GM21381 (cell line): Measurements from ENCODE around the gene TCAP.
"Not testable (repeated sequence)": the region's sequence is repeated elsewhere in the genome, so short reads cannot be mapped to it uniquely, and the experiment has no call there.

Experiments used
- ATAC-seq: cut with Tn5 transposase; IDR thresholded peaks from one replicate; pipeline ENCODE4 v1.9.1; 2021; ENCODE audit warnings: mild to moderate bottlenecking, moderate library complexity; ENCODE audit not compliant: unreplicated experiment

Gene TCAP

DNA sequence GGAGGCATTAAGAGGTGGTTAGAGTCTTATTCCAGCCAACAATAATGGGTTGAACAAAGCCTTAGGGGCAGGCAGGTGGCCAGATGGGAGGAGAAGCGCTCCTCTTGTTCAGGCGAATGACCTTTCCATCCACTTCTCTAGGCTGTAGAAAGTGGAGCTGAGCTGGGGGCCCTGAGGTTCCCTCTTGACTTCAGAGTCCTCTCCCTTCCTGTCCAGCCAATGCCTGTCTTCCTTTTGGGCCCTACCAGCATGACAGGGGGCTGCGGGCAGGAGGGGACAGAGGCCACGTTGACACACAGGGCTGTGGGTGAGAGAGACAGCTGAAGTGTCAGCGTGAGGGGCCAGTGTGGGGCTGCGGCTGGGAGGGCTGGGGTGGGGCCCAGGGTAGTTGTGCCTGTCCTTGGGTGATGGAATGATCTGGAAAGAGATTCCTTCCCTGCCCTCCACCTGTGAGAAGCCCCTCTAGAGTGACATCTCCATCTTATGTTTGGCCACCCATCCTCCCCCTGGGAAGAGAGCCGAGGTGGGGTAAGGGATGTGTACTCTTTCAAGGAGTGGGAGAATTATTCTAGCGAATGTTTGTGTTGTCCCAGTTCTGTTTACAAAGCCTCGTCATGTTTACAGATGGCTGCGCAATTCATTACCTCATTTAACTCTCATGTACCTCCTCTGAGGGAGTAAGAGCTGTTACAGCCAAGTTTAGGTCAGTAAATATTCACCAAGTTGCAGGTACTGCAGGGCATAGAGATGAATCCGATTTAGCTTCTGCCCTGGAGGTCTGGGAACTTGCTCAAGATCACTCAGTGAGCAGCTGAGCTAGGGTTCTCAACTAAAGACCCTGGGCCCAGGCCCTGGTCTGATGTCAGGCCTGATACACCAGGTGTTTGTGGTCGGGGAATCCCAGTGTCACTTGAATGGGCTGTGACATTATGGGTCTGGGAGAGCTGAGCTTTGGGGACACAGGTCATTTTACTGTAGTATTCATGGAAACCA lies 38.0 kb downstream of the TCAP start:
- no peak for ATAC-seq

DNA sequence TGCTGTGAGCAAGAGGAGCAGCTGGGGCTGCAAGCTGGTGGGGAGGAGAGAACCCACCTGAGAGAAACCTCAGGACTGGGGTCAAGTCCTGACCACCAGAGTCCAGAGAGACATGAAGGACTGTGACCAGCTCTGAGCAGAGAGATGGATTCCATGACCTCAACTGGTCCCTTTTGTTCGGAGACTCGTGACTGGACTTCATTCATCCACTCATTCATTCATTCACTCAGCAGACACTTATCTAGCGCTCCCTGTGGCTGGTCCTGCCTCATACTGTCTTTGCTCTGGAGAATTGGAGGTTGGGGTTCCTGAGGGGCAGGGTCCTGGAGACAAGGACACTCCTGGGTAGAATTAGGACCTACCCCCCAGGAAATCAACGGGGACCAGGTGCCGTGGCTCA lies 38.8 kb downstream of the TCAP start:
- no peak for ATAC-seq

DNA sequence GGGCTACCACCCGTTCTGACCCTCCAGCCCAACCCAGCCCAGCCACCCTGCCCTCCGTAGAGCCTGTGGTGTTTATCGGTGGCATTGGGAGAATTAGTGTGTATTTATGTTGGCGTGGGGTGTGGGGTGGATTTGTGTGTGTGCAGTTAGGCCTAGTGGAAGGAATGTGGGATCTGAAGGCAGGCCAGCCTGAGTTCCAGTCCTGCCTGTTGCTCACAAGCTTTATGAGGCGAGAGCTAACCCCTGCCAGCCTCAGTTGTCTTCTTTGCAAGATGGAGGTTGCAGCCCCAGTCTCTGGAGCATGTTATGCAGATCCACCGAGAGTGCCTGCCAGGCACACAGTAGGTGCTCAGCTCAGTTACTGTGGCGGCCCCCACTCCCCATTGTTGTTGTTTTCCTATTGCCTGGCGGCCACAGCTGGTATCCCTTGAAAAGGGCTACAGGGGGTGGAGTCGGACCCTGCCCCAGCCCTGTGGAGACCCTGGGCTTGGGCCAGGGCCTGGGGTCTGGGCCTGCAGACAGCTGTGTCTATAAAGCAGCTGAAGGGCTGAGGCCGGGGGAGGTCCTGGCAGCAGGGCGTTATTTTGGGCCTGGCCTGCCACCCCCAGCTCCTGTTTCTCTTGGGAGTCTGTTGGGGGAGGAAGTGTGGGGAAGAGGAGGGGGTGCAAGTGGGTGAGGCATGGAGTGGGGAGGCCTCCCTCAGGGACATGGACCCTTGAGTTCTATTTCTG lies 39.8 kb downstream of the TCAP start:
- ATAC-seq = no peak

DNA sequence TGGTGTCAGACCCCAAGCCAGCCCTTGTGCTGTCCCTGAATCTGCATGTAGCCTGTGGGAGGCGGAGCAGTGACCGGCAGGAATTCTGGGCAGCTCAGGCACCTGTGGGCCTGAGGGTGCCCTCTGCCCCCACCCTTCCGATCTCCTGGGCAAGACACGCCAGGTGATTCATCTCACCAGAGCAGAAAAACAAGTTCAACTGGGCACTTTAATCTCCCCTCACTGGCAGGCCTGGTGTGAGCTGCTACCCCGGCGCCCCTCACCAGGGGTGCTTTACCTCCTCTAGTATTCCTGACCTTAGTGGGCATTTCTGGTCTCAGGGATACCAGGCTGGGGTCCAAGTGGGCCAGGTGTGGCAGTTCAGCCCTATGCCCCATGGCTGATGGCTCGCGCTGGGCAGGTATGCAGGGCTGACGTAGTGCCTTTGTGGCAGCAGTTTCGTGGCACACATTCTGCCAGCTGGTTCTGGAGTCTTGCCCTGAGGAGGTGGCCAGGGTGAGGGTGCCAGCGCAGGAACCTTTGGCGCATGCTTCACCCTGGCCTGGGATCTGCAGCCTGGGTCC lies 40.7 kb downstream of the TCAP start:
- no peak for ATAC-seq

DNA sequence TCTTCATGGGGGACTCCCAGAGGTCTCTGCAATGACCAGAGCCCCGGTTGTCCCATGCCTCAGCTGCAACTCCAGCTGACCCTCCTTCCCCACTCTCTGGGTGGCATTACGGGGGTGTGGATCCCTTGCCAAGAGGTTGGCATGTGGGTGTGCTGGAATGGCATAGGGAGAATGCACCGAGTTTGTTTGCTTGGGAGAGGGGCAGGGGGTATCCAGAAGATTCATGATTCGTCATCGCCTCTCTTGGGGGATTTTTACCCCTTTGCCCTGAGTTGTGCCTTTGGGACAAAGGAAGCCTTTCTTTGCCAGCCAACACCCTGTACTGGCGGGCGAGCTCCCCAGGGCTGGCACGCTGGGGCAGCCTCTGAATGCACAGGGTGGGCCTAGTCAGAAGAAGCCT lies 41.2 kb downstream of the TCAP start:
- ATAC-seq = no peak

DNA sequence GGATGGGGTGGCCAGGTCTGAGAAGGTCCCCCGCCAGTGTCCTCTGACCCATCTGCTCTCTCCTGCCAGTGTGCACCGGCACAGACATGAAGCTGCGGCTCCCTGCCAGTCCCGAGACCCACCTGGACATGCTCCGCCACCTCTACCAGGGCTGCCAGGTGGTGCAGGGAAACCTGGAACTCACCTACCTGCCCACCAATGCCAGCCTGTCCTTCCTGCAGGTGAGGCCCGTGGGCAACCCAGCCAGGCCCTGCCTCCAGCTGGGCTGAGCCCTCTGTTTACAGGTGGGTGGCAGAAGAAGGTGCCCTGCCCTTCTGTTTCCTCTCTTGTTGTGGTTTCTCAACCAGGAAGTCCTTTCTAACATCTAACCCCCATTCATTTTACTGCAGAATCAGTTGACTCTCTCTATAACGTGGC lies 41.8 kb downstream of the TCAP start:
- no peak for ATAC-seq

DNA sequence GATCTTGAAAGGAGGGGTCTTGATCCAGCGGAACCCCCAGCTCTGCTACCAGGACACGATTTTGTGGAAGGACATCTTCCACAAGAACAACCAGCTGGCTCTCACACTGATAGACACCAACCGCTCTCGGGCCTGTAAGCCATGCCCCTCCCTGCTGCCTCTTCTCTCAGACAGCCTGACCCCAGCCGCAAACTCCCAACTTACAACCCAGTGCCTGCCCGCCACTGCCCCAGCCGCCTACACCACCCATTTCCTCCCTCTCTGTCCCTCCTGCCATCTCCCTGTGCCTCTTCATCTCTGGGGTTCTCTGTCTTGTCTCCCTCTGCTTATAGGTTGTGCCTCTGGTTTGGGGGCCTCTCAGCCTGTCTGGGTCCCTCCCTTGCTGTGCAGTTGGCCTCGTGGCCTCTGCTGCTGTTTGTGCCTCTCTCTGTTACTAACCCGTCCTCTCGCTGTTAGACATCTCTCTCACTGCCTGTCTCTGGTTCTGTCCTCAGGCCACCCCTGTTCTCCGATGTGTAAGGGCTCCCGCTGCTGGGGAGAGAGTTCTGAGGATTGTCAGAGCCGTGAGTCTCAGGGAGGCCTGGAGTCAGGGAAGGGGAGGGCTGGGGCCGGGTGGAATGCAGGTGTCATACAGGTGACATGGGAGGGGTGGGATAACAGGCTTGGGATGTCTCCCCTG lies 44.3 kb downstream of the TCAP start:
- ATAC-seq = no peak

DNA sequence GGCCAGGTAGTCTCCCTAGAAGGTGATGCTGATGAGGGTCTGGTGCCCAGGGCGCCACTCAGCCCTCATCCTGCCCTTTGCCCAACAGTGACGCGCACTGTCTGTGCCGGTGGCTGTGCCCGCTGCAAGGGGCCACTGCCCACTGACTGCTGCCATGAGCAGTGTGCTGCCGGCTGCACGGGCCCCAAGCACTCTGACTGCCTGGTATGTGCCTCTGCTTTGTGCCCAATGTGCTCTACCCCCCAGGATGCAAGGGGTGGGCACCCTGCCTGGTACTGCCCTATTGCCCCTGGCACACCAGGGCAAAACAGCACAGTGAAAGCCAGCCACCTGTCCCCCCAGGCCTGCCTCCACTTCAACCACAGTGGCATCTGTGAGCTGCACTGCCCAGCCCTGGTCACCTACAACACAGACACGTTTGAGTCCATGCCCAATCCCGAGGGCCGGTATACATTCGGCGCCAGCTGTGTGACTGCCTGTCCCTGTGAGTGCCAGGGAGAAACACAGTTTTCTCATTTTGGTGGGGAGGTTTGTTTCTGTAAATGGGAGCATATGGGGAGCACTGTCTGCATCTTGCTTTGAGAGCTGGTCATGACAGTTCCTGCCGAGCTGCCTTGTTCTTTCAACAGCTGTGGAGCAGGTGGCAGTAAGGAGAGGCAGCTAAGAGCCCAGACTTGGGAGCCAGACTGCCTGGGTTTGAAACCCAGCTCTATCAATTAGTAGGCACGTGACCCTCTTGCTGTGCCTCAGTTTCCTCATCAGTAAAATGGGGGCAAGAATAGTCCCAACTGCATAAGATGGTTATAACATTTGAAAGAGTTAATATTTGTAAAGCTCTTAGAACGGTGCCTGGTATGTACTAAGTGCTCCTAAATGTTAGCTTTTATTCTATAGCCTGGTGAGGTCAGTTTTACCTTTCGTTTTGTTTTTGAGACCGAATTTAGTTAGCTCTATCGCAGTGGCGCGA lies 45.1 kb downstream of the TCAP start:
- no peak for ATAC-seq

DNA sequence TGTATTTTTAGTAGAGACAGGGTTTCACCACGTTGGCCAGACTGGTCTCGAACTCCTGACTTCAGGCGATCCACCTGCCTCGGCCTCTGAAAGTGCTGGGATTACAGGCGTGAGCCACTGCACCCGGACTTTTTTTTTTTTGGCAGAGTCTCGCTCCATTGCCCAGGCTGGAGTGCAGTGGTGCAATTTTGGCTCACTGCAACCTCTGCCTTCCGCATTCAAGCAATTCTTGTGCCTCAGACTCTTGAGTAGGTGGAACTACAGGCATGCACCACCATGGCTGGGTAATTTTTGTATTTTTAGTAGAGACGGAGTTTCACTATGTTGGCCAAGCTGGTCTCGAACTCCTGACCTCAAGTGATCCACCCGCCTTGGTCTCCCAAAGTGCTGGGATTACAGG lies 45.9 kb downstream of the TCAP start:
- ATAC-seq = not testable (repeated sequence)

DNA sequence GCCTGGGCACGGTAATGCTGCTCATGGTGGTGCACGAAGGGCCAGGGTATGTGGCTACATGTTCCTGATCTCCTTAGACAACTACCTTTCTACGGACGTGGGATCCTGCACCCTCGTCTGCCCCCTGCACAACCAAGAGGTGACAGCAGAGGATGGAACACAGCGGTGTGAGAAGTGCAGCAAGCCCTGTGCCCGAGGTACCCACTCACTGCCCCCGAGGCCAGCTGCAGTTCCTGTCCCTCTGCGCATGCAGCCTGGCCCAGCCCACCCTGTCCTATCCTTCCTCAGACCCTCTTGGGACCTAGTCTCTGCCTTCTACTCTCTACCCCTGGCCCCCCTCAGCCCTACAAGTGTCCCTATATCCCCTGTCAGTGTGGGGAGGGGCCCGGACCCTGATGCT lies 46.7 kb downstream of the TCAP start:
- no peak for ATAC-seq

DNA sequence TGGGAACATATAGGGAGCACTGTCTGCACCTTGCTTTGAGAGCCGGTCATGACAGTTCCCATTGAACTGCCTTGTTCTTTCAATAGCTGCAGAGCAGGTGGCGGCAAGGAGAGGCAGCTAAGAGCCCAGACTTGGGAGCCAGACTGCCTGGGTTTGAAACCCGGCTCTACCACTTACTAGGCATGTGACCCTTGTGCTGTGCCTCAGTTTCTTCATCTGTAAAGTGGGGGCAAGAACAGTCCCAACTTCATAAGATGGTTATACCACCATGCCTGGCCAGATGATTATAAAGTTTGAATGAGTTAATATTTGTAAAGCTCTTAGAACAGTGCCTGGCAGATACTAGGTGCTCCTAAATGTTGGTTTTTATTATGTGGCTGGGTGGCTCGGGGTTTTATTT lies 49.1 kb downstream of the TCAP start:
- no peak for ATAC-seq

DNA sequence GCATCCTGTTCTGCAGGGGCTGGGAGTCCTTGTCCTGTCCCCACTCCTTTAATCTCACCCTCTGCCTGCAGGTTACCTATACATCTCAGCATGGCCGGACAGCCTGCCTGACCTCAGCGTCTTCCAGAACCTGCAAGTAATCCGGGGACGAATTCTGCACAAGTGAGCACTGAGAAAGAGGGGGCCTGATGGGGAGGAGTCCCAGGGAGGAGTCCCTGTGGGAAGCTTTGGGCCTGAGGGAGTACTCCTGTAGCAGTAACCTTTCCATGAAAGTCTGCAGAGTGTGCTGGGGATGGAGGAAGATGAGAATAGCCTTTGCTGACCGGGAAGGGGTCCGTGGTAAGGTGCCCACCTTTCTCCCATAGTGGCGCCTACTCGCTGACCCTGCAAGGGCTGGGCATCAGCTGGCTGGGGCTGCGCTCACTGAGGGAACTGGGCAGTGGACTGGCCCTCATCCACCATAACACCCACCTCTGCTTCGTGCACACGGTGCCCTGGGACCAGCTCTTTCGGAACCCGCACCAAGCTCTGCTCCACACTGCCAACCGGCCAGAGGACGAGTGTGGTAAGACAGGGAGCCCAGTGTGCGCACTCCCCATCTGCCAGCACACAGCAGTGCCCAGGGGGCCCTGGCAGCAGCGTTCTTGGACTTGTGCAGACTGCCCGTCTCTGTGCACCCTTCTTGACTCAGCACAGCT lies 50.4 kb downstream of the TCAP start:
- no peak for ATAC-seq
